GM12874 (cell line): Measurements from ENCODE around the gene LY6G6D.

Experiments
- CTCF ChIP-seq: IDR thresholded peaks from 2 replicates; pipeline ENCODE4 v1.5.1; 2011; ENCODE audit warnings: low read depth, mild to moderate bottlenecking, control low read depth, low read length, moderate library complexity; ENCODE audit not compliant: insufficient read depth

The LY6G6D gene

GRCh38 chr6:31736768-31737314 lies 21.7 kb downstream of the LY6G6D start:
- TF ChIP-seq CTCF: no peak

- TF ChIP-seq CTCF: no peak
These were observed 22.3 kb downstream of the LY6G6D start for GRCh38 chr6:31737315-31737990.

GRCh38 chr6:31737991-31738979 lies 23.1 kb downstream of the LY6G6D start:
- 0 out of 2 replicates have a peak, but pooled peaks have one; percentile 17 for TF ChIP-seq CTCF

- TF ChIP-seq CTCF: no peak
These were observed 24.7 kb downstream of the LY6G6D start, which contains the start of gene MSH5 for GRCh38 chr6:31739639-31740396. MSH5 (plus strand) TSS chr6:31740005; CDS start chr6:31740467, 462 bp downstream.

GRCh38 chr6:31740397-31741223 lies 25.5 kb downstream of the LY6G6D start:
- no peak for TF ChIP-seq CTCF

- no peak for TF ChIP-seq CTCF
These were observed 26.7 kb downstream of the LY6G6D start for GRCh38 chr6:31741815-31742214.
